ENCODE results near the gene CADPS2.
"Not testable (repeated sequence)": the region's sequence is repeated elsewhere in the genome, so short reads cannot be mapped to it uniquely, and the experiment has no call there.

GRCh38 chr7:122836286-122836685 is 50.0 kb downstream of the CADPS2 start:
- TF ChIP-seq CTCF (IDR thresholded peaks at IDR 0.05; ENCODE audit: insufficient read depth, low read depth, low read length); EZH2 (IDR thresholded peaks at IDR 0.05; ENCODE audit: insufficient read depth, low read length): not testable (repeated sequence)
